WTC11 (cell line): ENCODE data around the gene LRRC4.

Experiments
- GABPB1 ChIP-seq: sonication (generic); formaldehyde crosslinking; IDR thresholded peaks from 2 replicates; pipeline ENCODE4 v1.8.1; 2023; ENCODE audit warnings: mild to moderate bottlenecking, missing genetic modification reagents
- MYBL2 ChIP-seq: sonication (generic); formaldehyde crosslinking; IDR thresholded peaks from 2 replicates; pipeline ENCODE4 v1.8.1; 2023; ENCODE audit warnings: mild to moderate bottlenecking, moderate library complexity, missing genetic modification reagents
- NFE2L1 ChIP-seq: sonication (generic); formaldehyde crosslinking; IDR thresholded peaks from 2 replicates; pipeline ENCODE4 v1.8.1; 2023; ENCODE audit warnings: missing genetic modification reagents
- SP1 ChIP-seq: sonication (generic); formaldehyde crosslinking; conservative IDR thresholded peaks from 2 replicates; pipeline ENCODE4 v1.8.1; 2022; ENCODE audit warnings: missing genetic modification reagents
- ZNF138 ChIP-seq: sonication (generic); formaldehyde crosslinking; conservative IDR thresholded peaks from 2 replicates; pipeline ENCODE4 v1.8.1; 2022; ENCODE audit warnings: mild to moderate bottlenecking, moderate library complexity, missing genetic modification reagents
- TF ChIP-seq, protein P1 (sequence below): fragments of 200-600 bp; IDR thresholded peaks from 2 replicates; pipeline ENCODE4 v1.8.0; 2022; ENCODE audit warnings: antibody characterized with exemption

DNA sequence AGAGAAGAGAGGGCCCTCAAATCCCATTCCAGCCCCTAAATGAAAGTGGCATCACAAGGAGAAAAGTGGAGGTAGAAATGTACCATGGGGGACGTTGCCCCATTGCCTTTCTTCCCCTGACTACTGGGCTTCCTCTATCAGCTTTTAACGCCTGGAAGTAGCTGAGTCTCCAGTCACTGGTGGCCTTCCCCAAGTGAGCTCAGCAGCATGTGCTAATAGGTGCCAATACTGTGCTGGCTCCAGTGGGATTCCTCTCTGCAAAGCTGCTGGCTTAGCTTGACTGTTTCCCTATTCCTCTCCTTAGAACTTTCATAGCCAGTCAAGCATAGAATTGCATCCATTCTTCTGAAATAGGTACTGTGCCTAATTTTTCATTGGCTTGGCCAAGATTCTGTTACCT, 32.6 kb downstream of the LRRC4 start:
- TF ChIP-seq MYBL2 (CRISPR knock-in tag) (no peak), NFE2L1 (CRISPR knock-in tag) (no peak), GABPB1 (CRISPR knock-in tag) (no peak), SP1 (CRISPR knock-in tag) (no peak), ZNF138 (no peak)
- TF ChIP-seq, protein P1, sequence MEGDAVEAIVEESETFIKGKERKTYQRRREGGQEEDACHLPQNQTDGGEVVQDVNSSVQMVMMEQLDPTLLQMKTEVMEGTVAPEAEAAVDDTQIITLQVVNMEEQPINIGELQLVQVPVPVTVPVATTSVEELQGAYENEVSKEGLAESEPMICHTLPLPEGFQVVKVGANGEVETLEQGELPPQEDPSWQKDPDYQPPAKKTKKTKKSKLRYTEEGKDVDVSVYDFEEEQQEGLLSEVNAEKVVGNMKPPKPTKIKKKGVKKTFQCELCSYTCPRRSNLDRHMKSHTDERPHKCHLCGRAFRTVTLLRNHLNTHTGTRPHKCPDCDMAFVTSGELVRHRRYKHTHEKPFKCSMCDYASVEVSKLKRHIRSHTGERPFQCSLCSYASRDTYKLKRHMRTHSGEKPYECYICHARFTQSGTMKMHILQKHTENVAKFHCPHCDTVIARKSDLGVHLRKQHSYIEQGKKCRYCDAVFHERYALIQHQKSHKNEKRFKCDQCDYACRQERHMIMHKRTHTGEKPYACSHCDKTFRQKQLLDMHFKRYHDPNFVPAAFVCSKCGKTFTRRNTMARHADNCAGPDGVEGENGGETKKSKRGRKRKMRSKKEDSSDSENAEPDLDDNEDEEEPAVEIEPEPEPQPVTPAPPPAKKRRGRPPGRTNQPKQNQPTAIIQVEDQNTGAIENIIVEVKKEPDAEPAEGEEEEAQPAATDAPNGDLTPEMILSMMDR = no peak
